Measurements from ENCODE around the gene PI4KA.
"Not testable (repeated sequence)": the region's sequence is repeated elsewhere in the genome, so short reads cannot be mapped to it uniquely, and the experiment has no call there.

PI4KA gene

GRCh38 chr22:20727118-20728015 is 131.2 kb downstream of the PI4KA start:
- TF ChIP-seq, protein P1, sequence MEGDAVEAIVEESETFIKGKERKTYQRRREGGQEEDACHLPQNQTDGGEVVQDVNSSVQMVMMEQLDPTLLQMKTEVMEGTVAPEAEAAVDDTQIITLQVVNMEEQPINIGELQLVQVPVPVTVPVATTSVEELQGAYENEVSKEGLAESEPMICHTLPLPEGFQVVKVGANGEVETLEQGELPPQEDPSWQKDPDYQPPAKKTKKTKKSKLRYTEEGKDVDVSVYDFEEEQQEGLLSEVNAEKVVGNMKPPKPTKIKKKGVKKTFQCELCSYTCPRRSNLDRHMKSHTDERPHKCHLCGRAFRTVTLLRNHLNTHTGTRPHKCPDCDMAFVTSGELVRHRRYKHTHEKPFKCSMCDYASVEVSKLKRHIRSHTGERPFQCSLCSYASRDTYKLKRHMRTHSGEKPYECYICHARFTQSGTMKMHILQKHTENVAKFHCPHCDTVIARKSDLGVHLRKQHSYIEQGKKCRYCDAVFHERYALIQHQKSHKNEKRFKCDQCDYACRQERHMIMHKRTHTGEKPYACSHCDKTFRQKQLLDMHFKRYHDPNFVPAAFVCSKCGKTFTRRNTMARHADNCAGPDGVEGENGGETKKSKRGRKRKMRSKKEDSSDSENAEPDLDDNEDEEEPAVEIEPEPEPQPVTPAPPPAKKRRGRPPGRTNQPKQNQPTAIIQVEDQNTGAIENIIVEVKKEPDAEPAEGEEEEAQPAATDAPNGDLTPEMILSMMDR (conservative IDR thresholded peaks at IDR 0.05), result no peak
- no peak overlapping the region for H3K27ac ChIP-seq

DNA sequence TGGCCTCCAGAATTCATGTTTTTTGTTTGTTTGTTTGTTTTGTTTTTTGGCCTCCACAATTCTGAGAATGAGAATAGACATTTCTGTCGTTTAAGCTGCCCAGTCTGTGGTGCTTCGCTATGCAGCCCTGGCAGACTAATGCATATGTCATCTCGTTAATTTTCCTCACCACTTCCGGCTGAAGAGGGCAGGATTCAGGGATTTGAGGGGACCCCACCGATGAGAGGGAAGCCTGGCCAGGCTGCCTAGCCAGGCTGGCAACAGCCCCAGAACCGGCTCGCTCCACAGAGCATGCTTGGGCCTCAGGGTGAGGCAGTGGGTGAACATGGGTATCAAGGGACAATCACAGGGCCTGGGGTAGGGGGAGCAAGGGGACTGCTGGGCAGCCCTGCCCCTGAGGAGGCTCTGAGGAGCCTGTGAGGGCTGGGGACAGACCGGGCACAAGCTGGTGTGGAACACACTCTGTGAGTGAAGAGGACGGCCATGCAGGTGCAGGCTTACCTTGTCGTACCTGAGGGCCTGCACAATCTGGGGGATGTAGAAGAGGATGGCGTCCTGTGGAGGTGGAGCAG is 132.5 kb downstream of the PI4KA start:
- H3K27ac ChIP-seq, result no peak overlapping the region

GRCh38 chr22:20724676-20725454 is 133.7 kb downstream of the PI4KA start:
- TF ChIP-seq, protein P1 (conservative IDR thresholded peaks at IDR 0.05), result no peak
- no peak for TF ChIP-seq ZFX (IDR thresholded peaks at IDR 0.05)
- H3K27ac ChIP-seq, result no peak overlapping the region

More for the DNA sequence above, 132.5 kb downstream of the PI4KA start:
- TF ChIP-seq, protein P1 (conservative IDR thresholded peaks at IDR 0.05), result no peak
- TF ChIP-seq ZFX (IDR thresholded peaks at IDR 0.05), result no peak

GRCh38 chr22:20721409-20722218 is 137.0 kb downstream of the PI4KA start:
- TF ChIP-seq ZFX (IDR thresholded peaks at IDR 0.05), result no peak
- TF ChIP-seq, protein P1 (conservative IDR thresholded peaks at IDR 0.05), result no peak
- no peak overlapping the region for H3K27ac ChIP-seq

GRCh38 chr22:20720692-20721408 is 137.8 kb downstream of the PI4KA start:
- H3K27ac ChIP-seq, result no peak overlapping the region
- TF ChIP-seq, protein P1 (conservative IDR thresholded peaks at IDR 0.05), result no peak
- TF ChIP-seq ZFX (IDR thresholded peaks at IDR 0.05), result no peak

GRCh38 chr22:20718727-20719126 is 139.9 kb downstream of the PI4KA start:
- not testable (repeated sequence) for H3K27ac ChIP-seq

DNA sequence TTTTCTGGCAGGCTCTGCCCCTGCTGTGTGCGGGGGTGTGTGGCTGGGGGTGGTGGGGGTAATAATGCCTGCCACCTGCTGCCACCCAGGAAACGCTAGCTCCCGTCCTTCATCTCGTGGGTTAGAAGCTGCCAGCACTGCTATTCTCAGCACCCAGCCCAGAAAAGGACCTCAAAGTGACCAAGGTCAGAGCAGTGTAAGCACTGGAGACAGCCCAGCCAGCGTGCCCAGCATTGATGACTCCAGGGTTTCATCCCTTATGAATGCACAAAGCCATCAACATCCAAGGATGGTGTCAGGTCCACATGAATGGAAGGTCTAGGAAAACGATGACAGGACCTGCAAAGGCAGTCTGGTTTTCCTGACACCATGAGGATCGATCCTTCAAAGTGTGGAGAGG is 140.6 kb downstream of the PI4KA start:
- not testable (repeated sequence) for H3K27ac ChIP-seq

- not testable (repeated sequence) for H3K27ac ChIP-seq
Measured at GRCh38 chr22:20717213-20717866, 141.3 kb downstream of the PI4KA start.

DNA sequence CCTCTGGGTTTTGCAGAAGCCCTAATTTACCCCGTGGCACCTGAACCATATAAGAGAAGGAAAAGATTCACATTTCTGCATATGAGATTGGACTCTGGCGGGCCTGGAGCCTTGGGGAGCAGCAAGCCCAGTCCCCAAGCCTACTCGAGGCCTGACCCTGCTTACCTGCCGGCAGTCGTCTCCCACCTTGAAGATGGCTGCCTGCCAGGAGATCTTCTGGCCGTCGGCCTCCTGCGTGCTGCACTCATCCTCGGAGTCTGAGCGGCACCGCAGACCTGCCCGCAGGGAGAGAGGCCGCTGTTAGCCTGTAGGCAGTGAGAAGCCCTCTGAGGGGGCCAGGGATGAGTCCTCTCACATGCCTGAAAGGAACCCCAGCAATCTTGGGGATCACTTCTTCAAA is 145.5 kb downstream of the PI4KA start:
- not testable (repeated sequence) for H3K27ac ChIP-seq

GRCh38 chr22:20709966-20710365 is 148.6 kb downstream of the PI4KA start:
- not testable (repeated sequence) for H3K27ac ChIP-seq

DNA sequence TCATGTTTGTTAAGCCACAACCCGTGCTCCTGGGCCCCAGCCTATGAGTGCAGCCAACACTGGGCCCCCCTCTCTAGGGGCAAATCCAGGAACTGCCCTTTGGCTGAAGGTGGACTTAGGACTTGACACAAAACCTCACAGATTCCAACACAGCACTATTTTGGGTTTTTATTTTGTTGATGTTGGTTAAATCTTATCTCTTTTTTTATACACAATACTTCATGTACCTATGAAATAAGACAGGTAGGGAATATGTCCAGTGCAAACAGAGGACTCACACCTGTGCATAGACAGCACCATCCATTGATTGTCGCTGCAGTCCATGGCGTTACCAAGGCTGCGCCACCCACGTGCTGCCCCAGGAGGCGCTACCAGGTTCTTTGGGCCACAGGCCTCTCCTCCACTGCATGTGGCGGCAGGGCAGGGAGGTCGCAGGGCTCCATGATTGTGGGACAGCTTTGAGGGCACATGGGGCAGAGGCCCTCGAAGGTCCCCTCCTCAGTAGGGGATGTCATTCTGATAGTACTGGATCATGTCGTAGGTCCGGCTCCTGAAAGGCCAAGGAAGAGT is 151.0 kb downstream of the PI4KA start:
- H3K27ac ChIP-seq, result not testable (repeated sequence)

All from C4-2B (cell line).